Panc1 (cell line): ENCODE results near the gene RBMS1.

Experiments
- SIN3A ChIP-seq: IDR thresholded peaks from 2 replicates; pipeline ENCODE4 v1.6.1; 2012; ENCODE audit warnings: low read depth, mild to moderate bottlenecking, low read length, moderate library complexity, borderline replicate concordance; ENCODE audit not compliant: insufficient read depth
- TF ChIP-seq, protein P1 (sequence below): fragments of 450-650 bp; IDR thresholded peaks from 2 replicates; pipeline ENCODE4 v1.5.1; 2017; ENCODE audit warnings: mild to moderate bottlenecking
- TF ChIP-seq, protein P2 (sequence below), 2 experiments: IDR thresholded peaks; 2 replicates each; pipeline ENCODE4 v1.6.1; 2011 to 2012; ENCODE audit warnings: low read depth in 2 of 2, control low read depth in 1 of 2, low read length in 1 of 2, mild to moderate bottlenecking in 1 of 2, moderate library complexity in 1 of 2; ENCODE audit not compliant: insufficient read depth in 1 of 2

DNA sequence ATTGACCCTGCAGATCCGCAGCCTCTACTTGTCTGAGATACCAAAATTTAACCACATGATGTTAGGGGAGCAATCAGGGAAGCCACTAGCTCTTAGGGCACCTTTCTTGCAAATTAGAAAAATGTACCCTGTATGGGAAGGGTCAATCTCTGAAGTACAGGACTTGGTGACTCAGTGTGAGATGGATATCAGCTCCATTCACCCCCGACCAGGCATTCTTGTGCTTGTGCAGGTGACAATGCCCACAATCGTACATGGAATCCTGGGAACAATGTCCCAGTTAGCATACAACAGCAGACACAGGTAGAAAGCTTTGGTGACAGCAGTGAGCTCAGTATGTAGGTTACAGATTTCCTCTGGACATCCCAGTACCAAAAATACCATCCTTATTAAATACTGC lies 155.9 kb downstream of the RBMS1 start:
- TF ChIP-seq, protein P1, sequence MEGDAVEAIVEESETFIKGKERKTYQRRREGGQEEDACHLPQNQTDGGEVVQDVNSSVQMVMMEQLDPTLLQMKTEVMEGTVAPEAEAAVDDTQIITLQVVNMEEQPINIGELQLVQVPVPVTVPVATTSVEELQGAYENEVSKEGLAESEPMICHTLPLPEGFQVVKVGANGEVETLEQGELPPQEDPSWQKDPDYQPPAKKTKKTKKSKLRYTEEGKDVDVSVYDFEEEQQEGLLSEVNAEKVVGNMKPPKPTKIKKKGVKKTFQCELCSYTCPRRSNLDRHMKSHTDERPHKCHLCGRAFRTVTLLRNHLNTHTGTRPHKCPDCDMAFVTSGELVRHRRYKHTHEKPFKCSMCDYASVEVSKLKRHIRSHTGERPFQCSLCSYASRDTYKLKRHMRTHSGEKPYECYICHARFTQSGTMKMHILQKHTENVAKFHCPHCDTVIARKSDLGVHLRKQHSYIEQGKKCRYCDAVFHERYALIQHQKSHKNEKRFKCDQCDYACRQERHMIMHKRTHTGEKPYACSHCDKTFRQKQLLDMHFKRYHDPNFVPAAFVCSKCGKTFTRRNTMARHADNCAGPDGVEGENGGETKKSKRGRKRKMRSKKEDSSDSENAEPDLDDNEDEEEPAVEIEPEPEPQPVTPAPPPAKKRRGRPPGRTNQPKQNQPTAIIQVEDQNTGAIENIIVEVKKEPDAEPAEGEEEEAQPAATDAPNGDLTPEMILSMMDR = no peak
- TF ChIP-seq, protein P2, sequence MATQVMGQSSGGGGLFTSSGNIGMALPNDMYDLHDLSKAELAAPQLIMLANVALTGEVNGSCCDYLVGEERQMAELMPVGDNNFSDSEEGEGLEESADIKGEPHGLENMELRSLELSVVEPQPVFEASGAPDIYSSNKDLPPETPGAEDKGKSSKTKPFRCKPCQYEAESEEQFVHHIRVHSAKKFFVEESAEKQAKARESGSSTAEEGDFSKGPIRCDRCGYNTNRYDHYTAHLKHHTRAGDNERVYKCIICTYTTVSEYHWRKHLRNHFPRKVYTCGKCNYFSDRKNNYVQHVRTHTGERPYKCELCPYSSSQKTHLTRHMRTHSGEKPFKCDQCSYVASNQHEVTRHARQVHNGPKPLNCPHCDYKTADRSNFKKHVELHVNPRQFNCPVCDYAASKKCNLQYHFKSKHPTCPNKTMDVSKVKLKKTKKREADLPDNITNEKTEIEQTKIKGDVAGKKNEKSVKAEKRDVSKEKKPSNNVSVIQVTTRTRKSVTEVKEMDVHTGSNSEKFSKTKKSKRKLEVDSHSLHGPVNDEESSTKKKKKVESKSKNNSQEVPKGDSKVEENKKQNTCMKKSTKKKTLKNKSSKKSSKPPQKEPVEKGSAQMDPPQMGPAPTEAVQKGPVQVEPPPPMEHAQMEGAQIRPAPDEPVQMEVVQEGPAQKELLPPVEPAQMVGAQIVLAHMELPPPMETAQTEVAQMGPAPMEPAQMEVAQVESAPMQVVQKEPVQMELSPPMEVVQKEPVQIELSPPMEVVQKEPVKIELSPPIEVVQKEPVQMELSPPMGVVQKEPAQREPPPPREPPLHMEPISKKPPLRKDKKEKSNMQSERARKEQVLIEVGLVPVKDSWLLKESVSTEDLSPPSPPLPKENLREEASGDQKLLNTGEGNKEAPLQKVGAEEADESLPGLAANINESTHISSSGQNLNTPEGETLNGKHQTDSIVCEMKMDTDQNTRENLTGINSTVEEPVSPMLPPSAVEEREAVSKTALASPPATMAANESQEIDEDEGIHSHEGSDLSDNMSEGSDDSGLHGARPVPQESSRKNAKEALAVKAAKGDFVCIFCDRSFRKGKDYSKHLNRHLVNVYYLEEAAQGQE (IDR thresholded peaks at IDR 0.05; ENCODE audit: insufficient read depth in 1 of 2, low read depth in 2 of 2, low read length in 1 of 2) = no peak
- no peak for TF ChIP-seq SIN3A
